ENCODE results near the gene FBRS. TPM values are rescaled to one million over a fixed set of nuclear protein-coding genes. Genes with fewer than 3 reads are reported as not detected.

Gene FBRS
- polyA plus RNA-seq, 2 of the 4 experiments (the other 2 are of a cell fraction), result 5.9 to 33.3 TPM

DNA sequence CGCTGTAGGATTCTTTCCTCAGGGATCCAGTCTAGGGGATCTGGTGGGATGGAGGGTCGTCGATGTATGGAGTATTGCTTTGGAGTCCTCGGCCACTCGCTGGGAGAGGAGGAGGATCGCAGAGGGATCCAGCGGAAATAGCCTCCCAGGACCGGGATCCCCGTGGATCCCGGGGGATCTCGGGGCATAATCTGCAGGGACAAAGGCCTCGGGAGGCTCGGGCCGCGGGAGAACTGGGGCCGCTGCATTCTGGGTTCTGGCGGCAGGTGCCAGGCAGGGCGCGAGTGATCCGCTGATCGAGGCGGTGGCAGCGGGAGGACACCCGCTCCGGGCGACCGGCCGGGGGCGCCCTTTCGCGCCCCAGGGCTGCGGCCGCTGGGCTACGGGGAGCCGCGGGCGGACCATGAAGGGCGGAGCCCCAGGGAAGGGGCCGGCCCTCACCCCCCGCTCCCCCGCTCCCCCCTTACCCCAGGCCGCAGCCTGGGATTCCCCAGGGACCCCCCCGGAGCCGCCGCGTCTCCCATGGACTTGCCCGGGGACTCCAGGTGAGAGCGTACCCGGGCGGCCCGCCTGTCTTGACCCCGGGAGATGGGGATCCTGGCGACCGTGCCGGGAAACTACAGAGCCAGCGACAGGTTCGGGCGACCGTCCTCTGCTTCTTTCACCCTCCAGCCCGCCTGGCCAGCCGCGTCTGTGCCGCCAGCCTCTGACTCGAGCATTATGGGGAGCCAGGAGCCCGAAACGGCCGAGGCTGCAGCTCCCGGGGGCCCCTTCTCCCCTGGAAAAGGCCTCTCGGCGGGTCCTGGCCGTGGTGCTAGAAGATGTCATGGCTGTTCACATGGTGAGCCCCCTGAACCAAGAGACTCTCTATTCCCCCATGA is 6.9 kb upstream of the FBRS start (continued):
- TF ChIP-seq, protein P1, sequence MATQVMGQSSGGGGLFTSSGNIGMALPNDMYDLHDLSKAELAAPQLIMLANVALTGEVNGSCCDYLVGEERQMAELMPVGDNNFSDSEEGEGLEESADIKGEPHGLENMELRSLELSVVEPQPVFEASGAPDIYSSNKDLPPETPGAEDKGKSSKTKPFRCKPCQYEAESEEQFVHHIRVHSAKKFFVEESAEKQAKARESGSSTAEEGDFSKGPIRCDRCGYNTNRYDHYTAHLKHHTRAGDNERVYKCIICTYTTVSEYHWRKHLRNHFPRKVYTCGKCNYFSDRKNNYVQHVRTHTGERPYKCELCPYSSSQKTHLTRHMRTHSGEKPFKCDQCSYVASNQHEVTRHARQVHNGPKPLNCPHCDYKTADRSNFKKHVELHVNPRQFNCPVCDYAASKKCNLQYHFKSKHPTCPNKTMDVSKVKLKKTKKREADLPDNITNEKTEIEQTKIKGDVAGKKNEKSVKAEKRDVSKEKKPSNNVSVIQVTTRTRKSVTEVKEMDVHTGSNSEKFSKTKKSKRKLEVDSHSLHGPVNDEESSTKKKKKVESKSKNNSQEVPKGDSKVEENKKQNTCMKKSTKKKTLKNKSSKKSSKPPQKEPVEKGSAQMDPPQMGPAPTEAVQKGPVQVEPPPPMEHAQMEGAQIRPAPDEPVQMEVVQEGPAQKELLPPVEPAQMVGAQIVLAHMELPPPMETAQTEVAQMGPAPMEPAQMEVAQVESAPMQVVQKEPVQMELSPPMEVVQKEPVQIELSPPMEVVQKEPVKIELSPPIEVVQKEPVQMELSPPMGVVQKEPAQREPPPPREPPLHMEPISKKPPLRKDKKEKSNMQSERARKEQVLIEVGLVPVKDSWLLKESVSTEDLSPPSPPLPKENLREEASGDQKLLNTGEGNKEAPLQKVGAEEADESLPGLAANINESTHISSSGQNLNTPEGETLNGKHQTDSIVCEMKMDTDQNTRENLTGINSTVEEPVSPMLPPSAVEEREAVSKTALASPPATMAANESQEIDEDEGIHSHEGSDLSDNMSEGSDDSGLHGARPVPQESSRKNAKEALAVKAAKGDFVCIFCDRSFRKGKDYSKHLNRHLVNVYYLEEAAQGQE (IDR thresholded peaks at IDR 0.05), result no peak
- TF ChIP-seq, protein P2, sequence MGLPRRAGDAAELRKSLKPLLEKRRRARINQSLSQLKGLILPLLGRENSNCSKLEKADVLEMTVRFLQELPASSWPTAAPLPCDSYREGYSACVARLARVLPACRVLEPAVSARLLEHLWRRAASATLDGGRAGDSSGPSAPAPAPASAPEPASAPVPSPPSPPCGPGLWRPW (IDR thresholded peaks at IDR 0.05), result no peak
- no peak for TF ChIP-seq MAZ (IDR thresholded peaks at IDR 0.05; ENCODE audit: borderline replicate concordance, low read depth, low read length)
- no peak for TF ChIP-seq KDM1A (IDR thresholded peaks at IDR 0.05; ENCODE audit: low read depth)
- no peak for TF ChIP-seq GATA3 (IDR thresholded peaks at IDR 0.05; ENCODE audit: borderline replicate concordance)
- no peak for TF ChIP-seq ZC3H11A (IDR thresholded peaks at IDR 0.05)
- TF ChIP-seq HDAC2 (IDR thresholded peaks at IDR 0.05), result no peak
- TF ChIP-seq HOXB5 (CRISPR knock-in tag; IDR thresholded peaks at IDR 0.05), result no peak
- TF ChIP-seq, protein P3, sequence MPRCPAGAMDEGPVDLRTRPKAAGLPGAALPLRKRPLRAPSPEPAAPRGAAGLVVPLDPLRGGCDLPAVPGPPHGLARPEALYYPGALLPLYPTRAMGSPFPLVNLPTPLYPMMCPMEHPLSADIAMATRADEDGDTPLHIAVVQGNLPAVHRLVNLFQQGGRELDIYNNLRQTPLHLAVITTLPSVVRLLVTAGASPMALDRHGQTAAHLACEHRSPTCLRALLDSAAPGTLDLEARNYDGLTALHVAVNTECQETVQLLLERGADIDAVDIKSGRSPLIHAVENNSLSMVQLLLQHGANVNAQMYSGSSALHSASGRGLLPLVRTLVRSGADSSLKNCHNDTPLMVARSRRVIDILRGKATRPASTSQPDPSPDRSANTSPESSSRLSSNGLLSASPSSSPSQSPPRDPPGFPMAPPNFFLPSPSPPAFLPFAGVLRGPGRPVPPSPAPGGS (IDR thresholded peaks at IDR 0.05), result no peak
- TF ChIP-seq, protein P4, sequence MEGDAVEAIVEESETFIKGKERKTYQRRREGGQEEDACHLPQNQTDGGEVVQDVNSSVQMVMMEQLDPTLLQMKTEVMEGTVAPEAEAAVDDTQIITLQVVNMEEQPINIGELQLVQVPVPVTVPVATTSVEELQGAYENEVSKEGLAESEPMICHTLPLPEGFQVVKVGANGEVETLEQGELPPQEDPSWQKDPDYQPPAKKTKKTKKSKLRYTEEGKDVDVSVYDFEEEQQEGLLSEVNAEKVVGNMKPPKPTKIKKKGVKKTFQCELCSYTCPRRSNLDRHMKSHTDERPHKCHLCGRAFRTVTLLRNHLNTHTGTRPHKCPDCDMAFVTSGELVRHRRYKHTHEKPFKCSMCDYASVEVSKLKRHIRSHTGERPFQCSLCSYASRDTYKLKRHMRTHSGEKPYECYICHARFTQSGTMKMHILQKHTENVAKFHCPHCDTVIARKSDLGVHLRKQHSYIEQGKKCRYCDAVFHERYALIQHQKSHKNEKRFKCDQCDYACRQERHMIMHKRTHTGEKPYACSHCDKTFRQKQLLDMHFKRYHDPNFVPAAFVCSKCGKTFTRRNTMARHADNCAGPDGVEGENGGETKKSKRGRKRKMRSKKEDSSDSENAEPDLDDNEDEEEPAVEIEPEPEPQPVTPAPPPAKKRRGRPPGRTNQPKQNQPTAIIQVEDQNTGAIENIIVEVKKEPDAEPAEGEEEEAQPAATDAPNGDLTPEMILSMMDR (IDR thresholded peaks at IDR 0.05), result peak; percentile 85
- no peak for TF ChIP-seq KDM5A (IDR thresholded peaks at IDR 0.05)
- TF ChIP-seq, protein P5, sequence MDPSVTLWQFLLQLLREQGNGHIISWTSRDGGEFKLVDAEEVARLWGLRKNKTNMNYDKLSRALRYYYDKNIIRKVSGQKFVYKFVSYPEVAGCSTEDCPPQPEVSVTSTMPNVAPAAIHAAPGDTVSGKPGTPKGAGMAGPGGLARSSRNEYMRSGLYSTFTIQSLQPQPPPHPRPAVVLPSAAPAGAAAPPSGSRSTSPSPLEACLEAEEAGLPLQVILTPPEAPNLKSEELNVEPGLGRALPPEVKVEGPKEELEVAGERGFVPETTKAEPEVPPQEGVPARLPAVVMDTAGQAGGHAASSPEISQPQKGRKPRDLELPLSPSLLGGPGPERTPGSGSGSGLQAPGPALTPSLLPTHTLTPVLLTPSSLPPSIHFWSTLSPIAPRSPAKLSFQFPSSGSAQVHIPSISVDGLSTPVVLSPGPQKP (IDR thresholded peaks at IDR 0.05; ENCODE audit: low read depth, low read length), result no peak
- TF ChIP-seq, protein P6, sequence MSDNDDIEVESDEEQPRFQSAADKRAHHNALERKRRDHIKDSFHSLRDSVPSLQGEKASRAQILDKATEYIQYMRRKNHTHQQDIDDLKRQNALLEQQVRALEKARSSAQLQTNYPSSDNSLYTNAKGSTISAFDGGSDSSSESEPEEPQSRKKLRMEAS (IDR thresholded peaks at IDR 0.05), result peak; percentile 44
- no peak for TF ChIP-seq CHD4 (IDR thresholded peaks at IDR 0.05; ENCODE audit: borderline replicate concordance)
- no peak for TF ChIP-seq BHLHE40 (IDR thresholded peaks at IDR 0.05; ENCODE audit: low read depth, low read length)
- TF ChIP-seq CBX8 (IDR thresholded peaks at IDR 0.05), result no peak
- no peak for TF ChIP-seq JUNB (IDR thresholded peaks at IDR 0.05)
- TF ChIP-seq CEBPB (IDR thresholded peaks at IDR 0.05), result no peak
- no peak for TF ChIP-seq MYC (IDR thresholded peaks at IDR 0.05; ENCODE audit: borderline replicate concordance, low read length)
- TF ChIP-seq RFX5 (IDR thresholded peaks at IDR 0.05), result no peak

DNA sequence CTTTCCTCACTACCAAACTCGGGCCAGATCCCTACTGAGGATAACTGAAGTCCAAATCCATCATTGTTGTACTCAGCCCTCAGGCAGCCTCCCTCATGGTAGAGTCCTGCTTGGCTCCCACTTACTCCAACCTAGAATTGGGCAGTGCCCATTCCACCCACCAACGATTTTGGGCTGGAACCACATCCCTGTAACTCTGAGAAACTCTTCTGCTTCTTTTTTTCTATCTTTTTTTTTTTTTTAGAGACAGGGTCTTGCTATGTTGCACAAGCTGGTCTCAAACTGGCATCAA is 6.3 kb upstream of the FBRS start:
- DNase-seq (ENCODE audit: low read depth in 1 of 2, low spot score in 1 of 2) (no peak), ATAC-seq (no peak), FAIRE-seq (no peak)
- Histone ChIP-seq H3K4me2 (peak overlapping the region; percentile 91), H3K9me3 (no peaks in the 10 kb centered on the region), H3K4me3 (peak overlapping the region; percentile 82), H3K4me1 (peaks cover 15% of the 10 kb centered on the region), H3K27ac (peak overlapping the region; percentile 92 to 96)
- no peak for TF ChIP-seq FOXS1 (CRISPR knock-in tag; IDR thresholded peaks at IDR 0.05)
- WGBS (ENCODE audit: missing lambda C conversion rate), result 1% methylated on average over 2 of the region's 2 CpGs
- ChIA-PET POLR2A (no interaction called here), CTCF (interaction anchor here (1.3 to 4.2 kb wide), 6 partner anchors 9 to 42 kb away, joined by 3 to 26 read pairs (median 6); no protein-coding TSS in a partner anchor)

Data from A549 (cell line).